Stomach (tissue), 9 donors: ENCODE results near the gene MYB. TPM values are rescaled to one million over a fixed set of nuclear protein-coding genes. Genes with fewer than 3 reads are reported as not detected.
A peak's percentile ranks its signal among the peaks of the same experiment; 100 is the strongest.

Experiments used
- DNase-seq, 2 donors: peaks; one replicate each; pipeline versions ENCODE4 v3.0.0 to v3.0.0-alpha.2; 2013 to 2019
- H3K27ac ChIP-seq, 5 donors: fragments of 200-600 bp in 4 of 5; sonication (generic) in 4 of 5; one replicate each; pipeline ENCODE4 v1.5.1; 2013 to 2019; ENCODE audit warnings: mild to moderate bottlenecking in 1 of 5, moderate library complexity in 1 of 5
- H3K27me3 ChIP-seq, 3 donors: fragments of 200-600 bp; sonication (generic); one replicate each; pipeline ENCODE4 v1.5.1; 2017 to 2019; ENCODE audit warnings: mixed run types in 1 of 3
- H3K36me3 ChIP-seq, 4 donors: fragments of 200-600 bp; sonication (generic); 1 replicate in 3 of 4; 2 replicates in 1 of 4; pipeline ENCODE4 v1.5.1; 2016 to 2019
- H3K4me1 ChIP-seq, 4 donors: fragments of 200-600 bp; sonication (generic); one replicate each; pipeline ENCODE4 v1.5.1; 2016 to 2019
- H3K4me3 ChIP-seq, 4 donors: fragments of 200-600 bp; sonication (generic) in 3 of 4; one replicate each; pipeline ENCODE4 v1.5.1; 2016 to 2019; ENCODE audit warnings: mild to moderate bottlenecking in 1 of 4
- H3K9me3 ChIP-seq, 4 donors: fragments of 200-600 bp; sonication (generic); one replicate each; pipeline ENCODE4 v1.5.1; 2016 to 2019
- CTCF ChIP-seq, 7 experiments: fragments of 450-650 bp in 4 of 7; fragments of 200-600 bp in 3 of 7; sonication (generic) in 3 of 7; IDR thresholded peaks; one replicate each; pipeline ENCODE4 v1.5.1; 2016 to 2019; ENCODE audit warnings: antibody characterized with exemption in 7 of 7, control low read depth in 2 of 7, mild to moderate bottlenecking in 1 of 7
- EP300 ChIP-seq: sonication (generic); formaldehyde crosslinking; IDR thresholded peaks from one replicate; pipeline ENCODE4 v1.6.1; 2017; ENCODE audit warnings: antibody characterized with exemption
- POLR2A ChIP-seq, 4 donors: fragments of 450-650 bp; IDR thresholded peaks; one replicate each; pipeline ENCODE4 v1.6.1; 2016; ENCODE audit warnings: antibody characterized with exemption in 4 of 4, control low read depth in 2 of 4, mild to moderate bottlenecking in 1 of 4, moderate library complexity in 1 of 4
- POLR2AphosphoS5 ChIP-seq, 3 donors: sonication (generic); formaldehyde crosslinking; IDR thresholded peaks; one replicate each; pipeline ENCODE4 v1.6.1; 2016; ENCODE audit warnings: antibody characterized with exemption in 3 of 3
- WGBS, 5 donors: extraction: QIAGEN DNeasy Blood & Tissue Kit in 3 of 5; methylation state at CpG; one replicate each; pipeline versions ENCODE4 v1.1.5 to v1.1.7; 2013 to 2018; 5-methylcytosine and 5-hydroxymethylcytosine counted together
- intact Hi-C: fragments of 100-400 bp; cut with DNase I; formaldehyde crosslinking; loops from one replicate; pipeline ENCODE4 v1.15.1; 2023; ENCODE audit warnings: low total_unique reads
- polyA plus RNA-seq, 3 donors: library from polyadenylated mRNA; stranded (reverse); fragments of 200-250 nt; gene quantifications; one replicate each; pipeline ENCODE4 v1.2.3, GENCODE V29; 2013
- total RNA-seq, 5 donors: library from RNA; depleted of rRNA; stranded (reverse); fragments of >200 nt; gene quantifications; one replicate each; pipeline versions ENCODE4 v1.1.0 to v1.2.3, GENCODE V29; 2014 to 2016
- donor health status: healthy with polysubstance abuse.
- donor health status: Bipolar disorder and iron deficiency.
- donor health status: healthy.

MYB gene
- total and polyA plus RNA-seq, 8 donors: 0.56 to 118 (median 2.9) TPM; not detected in 2

GRCh38 chr6:135265278-135265677 is 84.2 kb downstream of the MYB start:
- Histone ChIP-seq H3K4me1 (peaks cover 0 to 10% (median 3%) of the 10 kb centered on the region in 4 donors), H3K27ac (no peak overlapping the region), H3K27me3 (no peaks in the 10 kb centered on the region), H3K4me3 (no peak overlapping the region), H3K36me3 (no peaks in the 10 kb centered on the region), H3K9me3 (no peaks in the 10 kb centered on the region)
- WGBS, 5 donors: 86 to 95% (median 91%) methylated on average over 3 of the region's 3 CpGs
- no peak for DNase-seq
- intact Hi-C loops: no loop called here
- TF ChIP-seq POLR2AphosphoS5 (IDR thresholded peaks at IDR 0.05) (no peak), CTCF (IDR thresholded peaks at IDR 0.05) (no peak), EP300 (no peak), POLR2A (IDR thresholded peaks at IDR 0.05) (no peak)

- DNase-seq: no peak
Measured at GRCh38 chr6:135266675-135267074, 85.6 kb downstream of the MYB start.

GRCh38 chr6:135267085-135267484 is 86.0 kb downstream of the MYB start:
- WGBS, 5 donors: 20 to 60% (median 35%) methylated on average over 2 of the region's 2 CpGs
- Histone ChIP-seq H3K27ac (no peak overlapping the region), H3K27me3 (no peaks in the 10 kb centered on the region), H3K36me3 (no peaks in the 10 kb centered on the region), H3K9me3 (no peaks in the 10 kb centered on the region), H3K4me3 (no peak overlapping the region), H3K4me1 (peaks cover 0 to 13% (median 9%) of the 10 kb centered on the region in 4 donors)
- intact Hi-C loops: no loop called here
- no peak for TF ChIP-seq POLR2AphosphoS5 (IDR thresholded peaks at IDR 0.05)
- peak in 1 of 2 donors; percentile 57 for DNase-seq

More at GRCh38 chr6:135266675-135267074, 85.6 kb downstream of the MYB start:
- 66 to 85% (median 76%) methylated on average over 8 of the region's 8 CpGs for WGBS, 5 donors
- intact Hi-C loops: no loop called here
- Histone ChIP-seq H3K9me3 (no peaks in the 10 kb centered on the region), H3K4me3 (no peak overlapping the region), H3K27me3 (no peaks in the 10 kb centered on the region), H3K36me3 (no peaks in the 10 kb centered on the region), H3K27ac (no peak overlapping the region), H3K4me1 (peaks cover 0 to 13% (median 7%) of the 10 kb centered on the region in 4 donors)
- TF ChIP-seq POLR2AphosphoS5 (IDR thresholded peaks at IDR 0.05) (no peak), EP300 (no peak), POLR2A (IDR thresholded peaks at IDR 0.05) (no peak), CTCF (IDR thresholded peaks at IDR 0.05) (no peak)

GRCh38 chr6:135268263-135268662 is 87.2 kb downstream of the MYB start:
- WGBS, 5 donors: 89 to 97% (median 94%) methylated on average over 3 of the region's 3 CpGs
- no peak for DNase-seq
- H3K27ac ChIP-seq: no peak overlapping the region
- H3K9me3 ChIP-seq: no peaks in the 10 kb centered on the region
- H3K27me3 ChIP-seq: no peaks in the 10 kb centered on the region
- no peak for TF ChIP-seq POLR2A (IDR thresholded peaks at IDR 0.05)
- TF ChIP-seq POLR2AphosphoS5 (IDR thresholded peaks at IDR 0.05): no peak
- no peak for TF ChIP-seq EP300
- TF ChIP-seq CTCF (IDR thresholded peaks at IDR 0.05): no peak
- no peaks in the 10 kb centered on the region for H3K36me3 ChIP-seq
- peaks cover 0 to 13% (median 9%) of the 10 kb centered on the region in 4 donors for H3K4me1 ChIP-seq
- intact Hi-C loops: no loop called here
- no peak overlapping the region for H3K4me3 ChIP-seq

- no peaks in the 10 kb centered on the region for H3K9me3 ChIP-seq
- H3K4me3 ChIP-seq: no peak overlapping the region
- H3K36me3 ChIP-seq: no peaks in the 10 kb centered on the region
- DNase-seq: no peak
- 93 to 100% (median 98%) methylated on average over 3 of the region's 3 CpGs for WGBS, 5 donors
- H3K4me1 ChIP-seq: peaks cover 0 to 13% (median 9%) of the 10 kb centered on the region in 4 donors
- no peak for TF ChIP-seq POLR2A (IDR thresholded peaks at IDR 0.05)
- TF ChIP-seq EP300: no peak
- no peak for TF ChIP-seq POLR2AphosphoS5 (IDR thresholded peaks at IDR 0.05)
- TF ChIP-seq CTCF (IDR thresholded peaks at IDR 0.05): no peak
- H3K27me3 ChIP-seq: no peaks in the 10 kb centered on the region
- peak overlapping the region in 1 of 5 donors; percentile 89 for H3K27ac ChIP-seq
- intact Hi-C loops: no loop called here
Measured at GRCh38 chr6:135268740-135269139, 87.6 kb downstream of the MYB start.
